Choroid plexus epithelial cell (primary cell): ENCODE measurements around the gene ASTN2.

Experiments used
- DNase-seq: peaks from one replicate; pipeline ENCODE4 v3.0.0-alpha.2; 2010; ENCODE audit warnings: low read depth
- H3K4me3 ChIP-seq: 2 replicates; pipeline ENCODE4 v1.5.1; 2011; ENCODE audit warnings: low read depth, mild to moderate bottlenecking, control low read depth, low read length, moderate library complexity
- CTCF ChIP-seq: conservative IDR thresholded peaks from 2 replicates; pipeline ENCODE4 v1.5.1; 2011; ENCODE audit warnings: low read depth, mild to moderate bottlenecking, control low read depth, inconsistent platforms, low read length, moderate library complexity

The ASTN2 gene

GRCh38 chr9:116483622-116484491, 931.0 kb downstream of the ASTN2 start:
- H3K4me3 ChIP-seq: no peak overlapping the region
- TF ChIP-seq CTCF: no peak
- DNase-seq: no peak

- TF ChIP-seq CTCF: no peak
- H3K4me3 ChIP-seq: no peak overlapping the region
- peak; percentile 49 for DNase-seq
Measured at GRCh38 chr9:116482740-116483139, 932.1 kb downstream of the ASTN2 start.

- no peak for DNase-seq
- no peak for TF ChIP-seq CTCF
- no peak overlapping the region for H3K4me3 ChIP-seq
Measured at GRCh38 chr9:116480700-116481099, 934.2 kb downstream of the ASTN2 start.

- TF ChIP-seq CTCF: no peak
- DNase-seq: no peak
- H3K4me3 ChIP-seq: no peak overlapping the region
Measured at GRCh38 chr9:116479967-116480366, 934.9 kb downstream of the ASTN2 start.

GRCh38 chr9:116479056-116479544, 935.8 kb downstream of the ASTN2 start:
- H3K4me3 ChIP-seq: no peak overlapping the region
- no peak for TF ChIP-seq CTCF
- DNase-seq: no peak

- no peak for TF ChIP-seq CTCF
- DNase-seq: no peak
- H3K4me3 ChIP-seq: no peak overlapping the region
Measured at GRCh38 chr9:116477584-116478141, 937.2 kb downstream of the ASTN2 start.

- TF ChIP-seq CTCF: no peak
- DNase-seq: peak; percentile 18
- no peak overlapping the region for H3K4me3 ChIP-seq
Measured at GRCh38 chr9:116476935-116477381, 937.9 kb downstream of the ASTN2 start.
